ENCODE results near the gene SPNS2.

DNA sequence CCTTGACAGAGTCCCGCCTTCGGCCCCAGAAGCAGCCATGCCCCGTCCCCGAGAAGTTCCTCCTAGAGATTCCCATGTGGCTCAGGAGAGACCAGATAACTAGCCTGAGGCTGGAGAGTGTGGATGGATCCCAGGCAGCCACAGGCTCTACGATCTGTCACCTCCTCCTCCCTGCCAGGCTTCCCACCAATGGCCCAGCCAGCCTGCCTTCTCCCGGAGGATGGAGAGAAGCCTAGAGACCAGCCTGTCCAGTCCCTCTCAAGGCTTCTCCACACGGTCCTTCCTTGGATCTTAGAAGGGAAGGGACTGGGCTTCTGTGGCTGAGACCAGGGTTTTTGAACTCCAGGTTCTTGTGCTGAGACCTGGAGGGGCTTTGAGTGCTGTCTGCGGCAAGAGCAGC is 84.0 kb downstream of the SPNS2 start:
- no peak for TF ChIP-seq CTCF (IDR thresholded peaks at IDR 0.05)
- TF ChIP-seq POLR2A (IDR thresholded peaks at IDR 0.05) = no peak
